H1 (cell line): Measurements from ENCODE around the gene RNF6. TPM values are rescaled to one million over a fixed set of nuclear protein-coding genes. Genes with fewer than 3 reads are reported as not detected.

ENCODE experiments used
- CTCF ChIA-PET: fragments of 300-600 bp; sonication (Branson Sonifier 250); formaldehyde crosslinking; loops from one replicate; lab custom pipeline; 2021; ENCODE audit not compliant: partially characterized antibody; lab: Charles Lee
- POLR2A ChIA-PET: fragments of 300-600 bp; sonication (Branson Sonifier 250); formaldehyde crosslinking; loops from one replicate; lab custom pipeline; 2021; ENCODE audit warnings: inconsistent platforms; ENCODE audit not compliant: partially characterized antibody; lab: Charles Lee
- DNase-seq, 2 experiments: peaks; one replicate each; pipeline versions ENCODE4 v3.0.0 to v3.0.0-alpha.2; 2010 to 2022; ENCODE audit warnings: low spot score in 2 of 2, low read depth in 1 of 2, mixed read lengths in 1 of 2
- FAIRE-seq: peaks from 2 replicates; lab custom pipeline; 2011; peaks lifted over from hg19 to GRCh38; lab: Jason Lieb, UNC
- H2AFZ ChIP-seq: 2 replicates; pipeline ENCODE4 v1.8.1; 2012; ENCODE audit warnings: low read length, inconsistent platforms
- H2AK5ac ChIP-seq: 2 replicates; pipeline ENCODE4 v1.6.1; 2013; ENCODE audit warnings: low read depth, low read length
- H2BK120ac ChIP-seq: replicated peaks from 2 replicates; pipeline ENCODE3; 2013; ENCODE audit warnings: low read depth, low read length, inconsistent platforms
- H2BK12ac ChIP-seq: 2 replicates; pipeline ENCODE4 v1.6.1; 2013; ENCODE audit warnings: low read depth, low read length
- H2BK15ac ChIP-seq: 2 replicates; pipeline ENCODE4 v1.6.1; 2013; ENCODE audit warnings: low read length
- H2BK20ac ChIP-seq: 2 replicates; pipeline ENCODE4 v1.6.1; 2013; ENCODE audit warnings: low read length
- H2BK5ac ChIP-seq: 2 replicates; pipeline ENCODE4 v1.6.1; 2013; ENCODE audit warnings: low read depth, low read length
- H3K14ac ChIP-seq: 2 replicates; pipeline ENCODE4 v1.6.1; 2013; ENCODE audit warnings: inconsistent platforms; ENCODE audit not compliant: insufficient read length
- H3K18ac ChIP-seq: 2 replicates; pipeline ENCODE4 v1.6.1; 2013; ENCODE audit warnings: low read length; ENCODE audit errors: extremely low read depth
- H3K23ac ChIP-seq: 2 replicates; pipeline ENCODE4 v1.6.1; 2013; ENCODE audit warnings: inconsistent platforms; ENCODE audit not compliant: insufficient read length
- H3K23me2 ChIP-seq: 2 replicates; pipeline ENCODE4 v1.6.1; 2013; ENCODE audit warnings: low read depth, low read length
- H3K27ac ChIP-seq: 2 replicates; pipeline ENCODE4 v1.6.1; 2011; ENCODE audit warnings: low read depth, low read length, inconsistent platforms
- H3K27me3 ChIP-seq, 4 experiments: replicated peaks in 1 of 4; 1 replicate in 1 of 4; 2 replicates in 3 of 4; pipeline versions ENCODE4 v1.6.1 to v1.8.1; 2011 to 2013; ENCODE audit warnings: low read length in 3 of 4, mild to moderate bottlenecking in 3 of 4, inconsistent platforms in 2 of 4, mixed read lengths in 2 of 4, moderate library complexity in 1 of 4; ENCODE audit not compliant: control insufficient read depth in 3 of 4, insufficient read depth in 3 of 4; ENCODE audit errors: extremely low read depth in 1 of 4
- H3K36me3 ChIP-seq, 4 experiments: 2 replicates each; pipeline versions ENCODE4 v1.6.1 to v1.8.1; 2011 to 2013; ENCODE audit warnings: mild to moderate bottlenecking in 4 of 4, low read length in 3 of 4, moderate library complexity in 2 of 4, control low read depth in 1 of 4, inconsistent platforms in 1 of 4; ENCODE audit not compliant: insufficient read depth in 4 of 4, control insufficient read depth in 2 of 4
- H3K4ac ChIP-seq: replicated peaks from 2 replicates; pipeline ENCODE3; 2013; ENCODE audit warnings: low read length, low read depth, mixed read lengths, inconsistent platforms; ENCODE audit not compliant: insufficient read length
- H3K4me1 ChIP-seq, 4 experiments: replicated peaks in 1 of 4; 1 replicate in 1 of 4; 2 replicates in 3 of 4; pipeline versions ENCODE4 v1.6.1 to v1.8.1; 2011 to 2013; ENCODE audit warnings: low read length in 3 of 4, inconsistent platforms in 2 of 4, mixed read lengths in 1 of 4; ENCODE audit not compliant: insufficient read depth in 4 of 4, control insufficient read depth in 3 of 4
- H3K4me2 ChIP-seq, 2 experiments: 2 replicates each; pipeline versions ENCODE4 v1.6.1 to v1.8.1; 2011 to 2013; ENCODE audit warnings: low read depth in 2 of 2, low read length in 2 of 2, control low read depth in 1 of 2, inconsistent platforms in 1 of 2, mild to moderate bottlenecking in 1 of 2; ENCODE audit not compliant: insufficient read depth in 1 of 2
- H3K4me3 ChIP-seq, 4 experiments: fragments of 200-600, 300-600 bp in 1 of 4; sonication (generic), shearing (Covaris generic), sonication (Bioruptor Twin) in 1 of 4; 2 replicates each; pipeline versions ENCODE4 v1.5.1 to v1.8.1; 2011 to 2016; ENCODE audit warnings: low read length in 4 of 4, low read depth in 3 of 4, control low read depth in 2 of 4, inconsistent platforms in 2 of 4, mild to moderate bottlenecking in 2 of 4, mixed read lengths in 1 of 4, moderate library complexity in 1 of 4; ENCODE audit not compliant: insufficient read depth in 2 of 4; ENCODE audit errors: extremely low read depth in 1 of 4
- H3K56ac ChIP-seq: replicated peaks from 2 replicates; pipeline ENCODE3; 2013; ENCODE audit warnings: low read depth, mild to moderate bottlenecking, mixed read lengths, low read length, inconsistent platforms; ENCODE audit not compliant: insufficient read length
- H3K79me1 ChIP-seq: 2 replicates; pipeline ENCODE4 v1.6.1; 2013; ENCODE audit warnings: low read depth, low read length, control low read depth
- H3K79me2 ChIP-seq, 2 experiments: 2 replicates each; pipeline versions ENCODE4 v1.6.1 to v1.8.1; 2012 to 2013; ENCODE audit warnings: low read length in 2 of 2, mild to moderate bottlenecking in 2 of 2, inconsistent platforms in 1 of 2; ENCODE audit not compliant: insufficient read depth in 2 of 2, control insufficient read depth in 1 of 2
- H3K9ac ChIP-seq, 4 experiments: replicated peaks in 1 of 4; 1 replicate in 1 of 4; 2 replicates in 3 of 4; pipeline versions ENCODE4 v1.6.1 to v1.8.1; 2011 to 2013; ENCODE audit warnings: low read depth in 3 of 4, low read length in 3 of 4, control low read depth in 2 of 4, mild to moderate bottlenecking in 2 of 4, moderate library complexity in 2 of 4, inconsistent platforms in 1 of 4; ENCODE audit errors: extremely low read depth in 1 of 4
- H3K9me3 ChIP-seq, 2 experiments: 2 replicates each; pipeline versions ENCODE4 v1.6.1 to v1.8.1; 2012 to 2013; ENCODE audit warnings: mild to moderate bottlenecking in 2 of 2, moderate library complexity in 2 of 2, control low read depth in 1 of 2, inconsistent platforms in 1 of 2, low read depth in 1 of 2, low read length in 1 of 2, mixed read lengths in 1 of 2; ENCODE audit not compliant: insufficient read depth in 2 of 2
- H4K20me1 ChIP-seq, 2 experiments: replicated peaks in 1 of 2; 2 replicates each; pipeline versions ENCODE3 to v1.8.1; 2011 to 2013; ENCODE audit warnings: inconsistent platforms in 2 of 2, low read length in 2 of 2, mild to moderate bottlenecking in 1 of 2; ENCODE audit not compliant: insufficient read depth in 2 of 2, control insufficient read depth in 1 of 2
- H4K5ac ChIP-seq: 2 replicates; pipeline ENCODE4 v1.6.1; 2013; ENCODE audit warnings: low read length, low read depth, mixed read lengths, inconsistent platforms; ENCODE audit not compliant: insufficient read length
- H4K8ac ChIP-seq: 2 replicates; pipeline ENCODE4 v1.8.0; 2013; ENCODE audit warnings: mild to moderate bottlenecking, moderate library complexity, low read length, inconsistent platforms; ENCODE audit not compliant: insufficient read depth; ENCODE audit errors: extremely low read depth
- H4K91ac ChIP-seq: replicated peaks from 2 replicates; pipeline ENCODE3; 2013; ENCODE audit warnings: low read length, mixed read lengths, inconsistent platforms; ENCODE audit not compliant: insufficient read length
- ATF3 ChIP-seq: IDR thresholded peaks from 2 replicates; pipeline ENCODE4 v1.6.1; 2011; ENCODE audit warnings: low read depth, mild to moderate bottlenecking, low read length; ENCODE audit not compliant: insufficient read depth
- BACH1 ChIP-seq: IDR thresholded peaks from 2 replicates; pipeline ENCODE4 v1.6.1; 2012; ENCODE audit warnings: low read length, improper control_type of control experiment
- CREB1 ChIP-seq: IDR thresholded peaks from 2 replicates; pipeline ENCODE4 v1.6.1; 2012; ENCODE audit warnings: inconsistent platforms
- CTBP2 ChIP-seq: IDR thresholded peaks from 2 replicates; pipeline ENCODE4 v1.7.0; 2011; ENCODE audit warnings: borderline replicate concordance, mild to moderate bottlenecking, moderate library complexity, mixed read lengths, low read length; ENCODE audit not compliant: insufficient read depth, insufficient read length
- CTCF ChIP-seq, 3 experiments: IDR thresholded peaks; 1 replicate in 2 of 3; 2 replicates in 1 of 3; pipeline versions ENCODE4 v1.5.1 to v1.6.1; 2011; ENCODE audit warnings: low read length in 3 of 3, mild to moderate bottlenecking in 3 of 3, inconsistent platforms in 2 of 3, low read depth in 1 of 3, moderate library complexity in 1 of 3; ENCODE audit not compliant: insufficient read depth in 1 of 3; ENCODE audit errors: control extremely low read depth in 1 of 3
- EP300 ChIP-seq, 2 experiments: IDR thresholded peaks; 1 replicate in 1 of 2; 2 replicates in 1 of 2; pipeline ENCODE4 v1.6.1; 2011 to 2012; ENCODE audit warnings: low read depth in 2 of 2, low read length in 2 of 2, mild to moderate bottlenecking in 2 of 2, borderline replicate concordance in 1 of 2, inconsistent platforms in 1 of 2, moderate library complexity in 1 of 2
- GTF2F1 ChIP-seq: IDR thresholded peaks from 2 replicates; pipeline ENCODE4 v1.6.1; 2012; ENCODE audit warnings: low read depth, low read length, improper control_type of control experiment, borderline replicate concordance
- MAFK ChIP-seq: IDR thresholded peaks from 2 replicates; pipeline ENCODE4 v1.6.1; 2012; ENCODE audit warnings: low read depth, mild to moderate bottlenecking, improper control_type of control experiment, low read length
- NANOG ChIP-seq: IDR thresholded peaks from 2 replicates; pipeline ENCODE4 v1.6.1; 2011; ENCODE audit warnings: low read length, low read depth, mild to moderate bottlenecking, inconsistent platforms; ENCODE audit not compliant: insufficient read depth, poor library complexity, severe bottlenecking
- RAD21 ChIP-seq, 2 experiments: IDR thresholded peaks in 1 of 2; conservative IDR thresholded peaks in 1 of 2; 2 replicates each; pipeline ENCODE4 v1.6.1; 2011; ENCODE audit warnings: low read depth in 2 of 2, low read length in 2 of 2, improper control_type of control experiment in 1 of 2, inconsistent platforms in 1 of 2, mild to moderate bottlenecking in 1 of 2, moderate library complexity in 1 of 2
- WGBS, 2 experiments: shearing (Covaris generic) in 1 of 2; methylation state at CpG; one replicate each; pipeline versions ENCODE4 v1.1.6 to v1.1.7; 2013 to 2015; ENCODE audit warnings: low lambda C conversion rate in 2 of 2, mixed read lengths in 2 of 2, inconsistent platforms in 1 of 2, low coverage in 1 of 2, missing lambda C conversion rate in 1 of 2; ENCODE audit not compliant: insufficient replicate concordance in 2 of 2, insufficient coverage in 1 of 2, insufficient read length in 1 of 2; ENCODE audit errors: extremely low coverage in 1 of 2, missing lambda C conversion rate in 1 of 2; 5-methylcytosine and 5-hydroxymethylcytosine counted together
- polyA plus RNA-seq, 7 experiments: library from polyadenylated mRNA; depleted of rRNA in 3 of 7; stranded (reverse) in 5 of 7; unstranded in 2 of 7; fragments of >200 nt in 5 of 7; fragments of 200-250 nt in 2 of 7; gene quantifications; 1 replicate in 5 of 7; 2 replicates in 1 of 7; 4 replicates in 1 of 7; pipeline versions ENCODE4 v1.2.1 to v1.2.3, GENCODE V29; 2011 to 2013; ENCODE audit warnings: missing spikeins in 2 of 7, mixed read lengths in 2 of 7
- total RNA-seq: library from RNA; stranded (reverse); fragmentation: NEBNext Ultra II Directional; extraction: Animal tissue kit (Norgen Biotek cat#: 25700); gene quantifications from 2 replicates; pipeline ENCODE4 v1.2.1, GENCODE V29; 2021

RNF6 gene
- total and polyA plus RNA-seq, 2 of the 8 experiments (the other 6 are each of a cell fraction or from before 2014, with no cell fraction given), result 4.0 to 13.8 TPM

GRCh38 chr13:26236296-26236695, 14.2 kb upstream of the RNF6 start:
- Histone ChIP-seq H2BK20ac (no peak overlapping the region), H3K9me3 (no peaks in the 10 kb centered on the region), H3K4me3 (no peak overlapping the region), H4K20me1 (no peaks in the 10 kb centered on the region), H2AK5ac (0 out of 2 replicates have a peak overlapping the region, but pooled peaks have one; percentile 26), H3K4me1 (no peaks in the 10 kb centered on the region), H3K4me2 (no peak overlapping the region), H2BK15ac (no peak overlapping the region), H2AFZ (no peak overlapping the region; the same call in 1 of the 2 replicates), H4K5ac (no peak overlapping the region), H3K27me3 (no peaks in the 10 kb centered on the region), H3K23ac (no peak overlapping the region), H3K79me1 (no peaks in the 10 kb centered on the region), H3K79me2 (no peaks in the 10 kb centered on the region), H3K27ac (no peak overlapping the region), H4K91ac (no peak overlapping the region), H2BK12ac (no peak overlapping the region), H3K36me3 (no peaks in the 10 kb centered on the region), H2BK5ac (no peak overlapping the region), H3K18ac (no peak overlapping the region), H4K8ac (no peak overlapping the region), H3K9ac (no peak overlapping the region), H3K4ac (no peak overlapping the region), H3K14ac (no peak overlapping the region), H2BK120ac (no peak overlapping the region), H3K23me2 (no peaks in the 10 kb centered on the region), H3K56ac (no peak overlapping the region)
- ChIA-PET POLR2A (interaction anchor here (1.2 to 2.2 kb wide), 2 partner anchors 11 to 14 kb away, joined by 3 to 7 read pairs; partner anchors contain the start of gene RNF6), CTCF (interaction anchor here (1.4 to 1.5 kb wide), 2 partner anchors 49 to 51 kb away, joined by 4 to 5 read pairs; no protein-coding TSS in a partner anchor)
- WGBS, 2 experiments, result 77% methylated on average over 1 of the region's 1 CpG; no CpG with 5 or more reads in 1 of the 2 experiments
- no peak for FAIRE-seq
- no peak for DNase-seq
- TF ChIP-seq CREB1 (no peak), ATF3 (no peak), BACH1 (no peak), CTBP2 (no peak), CTCF (IDR thresholded peaks at IDR 0.05; ENCODE audit: control extremely low read depth in 1 of 3, insufficient read depth in 1 of 3, low read depth in 1 of 3, low read length in 3 of 3) (no peak), GTF2F1 (no peak), MAFK (no peak), NANOG (no peak), RAD21 (IDR thresholded peaks at IDR 0.05 in 1 of 2, conservative IDR thresholded peaks at IDR 0.05 in 1 of 2; ENCODE audit: low read depth in 2 of 2, low read length in 2 of 2) (no peak), EP300 (IDR thresholded peaks at IDR 0.05; ENCODE audit: borderline replicate concordance in 1 of 2, low read depth in 2 of 2, low read length in 2 of 2) (no peak)
